HG03097 (cell line): ENCODE measurements around the gene RNF43.
A peak's percentile ranks its signal among the peaks of the same experiment; 100 is the strongest.

Experiments used
- ATAC-seq: cut with Tn5 transposase; IDR thresholded peaks from one replicate; pipeline ENCODE4 v1.9.1; 2021; ENCODE audit not compliant: unreplicated experiment, low FRiP score

Gene RNF43

GRCh38 chr17:58417300-58418092 is at the start of gene RNF43:
Gene RNF43 (minus strand): TSS chr17:58417534. CDS start chr17:58415577, 1,957 bp downstream.
- ATAC-seq, result peak; percentile 94

DNA sequence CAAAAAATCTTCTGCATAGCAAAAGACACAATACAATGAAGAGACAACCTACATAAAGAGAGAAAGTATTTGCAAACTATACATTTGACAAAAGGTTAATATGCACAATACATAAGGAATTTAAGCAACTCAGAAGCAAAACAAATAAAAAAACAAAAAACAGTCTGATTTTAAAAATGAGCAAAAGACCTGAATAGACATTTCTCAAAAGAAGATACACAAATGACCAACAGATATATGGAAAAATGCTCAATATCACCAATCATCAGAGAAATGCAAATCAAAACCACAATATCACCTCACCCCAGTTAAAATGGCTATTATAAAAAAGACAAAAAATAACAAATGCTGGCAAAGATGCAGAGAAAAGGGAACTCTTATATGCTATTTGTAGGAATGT is 38.2 kb upstream of the RNF43 start:
- no peak for ATAC-seq

DNA sequence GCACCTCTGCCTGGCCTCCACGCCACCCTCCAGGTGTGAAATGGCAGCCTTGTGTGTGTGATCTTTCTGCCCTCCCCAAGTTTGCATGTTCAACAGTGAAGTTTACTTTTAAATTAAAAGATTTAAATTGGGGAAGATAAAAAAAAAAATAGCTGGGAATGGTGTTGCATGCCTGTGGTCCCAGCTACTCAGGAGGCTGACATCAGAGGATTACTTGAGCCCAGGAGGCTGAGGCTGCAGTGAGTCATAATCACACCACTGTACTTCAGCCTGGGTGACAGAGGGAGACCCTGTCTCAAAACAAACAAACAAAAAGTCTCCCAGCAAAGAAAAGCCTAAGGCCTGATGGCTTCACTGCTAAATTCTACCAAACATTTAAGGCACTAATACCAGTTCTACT is 35.4 kb upstream of the RNF43 start:
- ATAC-seq, result no peak

GRCh38 chr17:58447039-58447975 is 30.0 kb upstream of the RNF43 start:
- ATAC-seq, result no peak

- no peak for ATAC-seq
Observed at GRCh38 chr17:58446086-58446485, 28.8 kb upstream of the RNF43 start.

DNA sequence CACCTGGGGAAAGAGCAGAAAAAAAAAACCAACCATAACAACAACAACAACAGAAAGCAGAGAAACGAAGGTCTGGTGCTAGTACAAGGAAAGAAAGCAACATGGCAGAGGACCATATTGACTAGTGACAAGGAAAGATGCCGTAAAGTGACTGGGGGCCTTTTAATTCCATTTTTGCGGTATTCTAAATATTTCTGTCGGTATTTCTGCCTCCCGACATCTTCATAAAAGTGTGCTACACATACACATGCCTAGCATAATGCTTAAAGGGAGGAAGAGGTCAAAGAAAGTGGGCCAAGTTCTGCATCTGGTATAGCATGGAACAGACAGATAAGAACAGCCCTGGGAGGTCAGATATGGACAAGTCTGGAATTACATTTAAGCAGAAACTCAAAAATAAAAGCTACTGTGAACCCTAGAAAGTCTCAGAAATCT is 19.5 kb upstream of the RNF43 start:
- no peak for ATAC-seq

DNA sequence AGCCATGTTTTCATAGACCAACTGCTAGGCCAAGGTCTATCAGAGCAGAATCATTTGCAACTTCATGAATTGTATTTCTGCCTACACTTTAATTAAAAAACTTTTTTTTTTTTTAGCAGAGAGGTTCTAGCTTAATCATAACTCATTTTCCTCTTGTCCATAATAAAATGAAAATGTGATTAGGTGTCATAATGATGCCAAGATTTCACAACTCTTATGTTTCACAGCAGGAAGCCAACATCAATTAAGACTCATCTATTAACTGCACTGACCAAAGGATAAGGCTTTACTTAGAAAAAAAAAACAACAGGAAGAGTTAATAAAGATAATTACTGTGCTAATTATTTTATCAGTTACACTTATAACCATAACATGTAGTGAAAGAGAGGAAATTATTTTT is 18.9 kb upstream of the RNF43 start:
- no peak for ATAC-seq

- ATAC-seq, result no peak
Observed at GRCh38 chr17:58432806-58433573, 15.7 kb upstream of the RNF43 start.

DNA sequence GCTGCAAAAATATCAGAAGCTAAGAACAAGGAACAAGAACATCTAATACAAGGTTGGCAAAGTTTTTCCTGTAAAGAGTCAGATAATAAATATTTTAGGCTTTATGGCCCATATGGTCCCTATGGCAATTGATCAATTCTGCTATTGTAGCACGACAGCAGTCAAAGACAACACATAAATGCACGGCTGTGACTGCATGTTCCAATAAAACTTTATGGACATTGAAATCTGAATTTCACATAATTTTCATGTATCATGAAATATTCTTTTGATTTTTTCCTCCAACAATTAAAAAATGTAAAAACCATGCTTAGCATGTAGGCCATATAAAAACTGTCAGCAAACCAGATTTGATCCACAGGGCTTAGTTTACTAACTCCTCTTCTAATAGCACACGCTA is 10.5 kb upstream of the RNF43 start:
- no peak for ATAC-seq

DNA sequence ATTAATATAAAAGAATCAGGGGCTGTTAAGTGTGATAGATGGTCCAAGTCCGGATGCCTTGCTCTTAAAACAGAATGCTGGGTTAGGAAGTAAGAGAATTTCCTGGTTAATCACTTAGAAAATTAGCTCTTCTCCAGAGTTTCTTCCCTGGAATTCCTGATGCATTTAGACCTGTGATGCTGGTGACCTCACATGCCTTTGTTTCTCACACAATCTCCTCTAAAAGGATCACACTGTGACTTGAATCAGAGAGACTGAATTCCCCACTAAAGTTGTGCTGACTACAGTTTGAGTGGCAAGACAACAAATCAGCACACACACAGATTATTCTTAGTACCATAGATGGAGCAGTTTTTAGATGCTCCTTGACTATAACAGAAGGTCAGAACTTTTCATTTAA is 4.4 kb upstream of the RNF43 start:
- ATAC-seq, result no peak

DNA sequence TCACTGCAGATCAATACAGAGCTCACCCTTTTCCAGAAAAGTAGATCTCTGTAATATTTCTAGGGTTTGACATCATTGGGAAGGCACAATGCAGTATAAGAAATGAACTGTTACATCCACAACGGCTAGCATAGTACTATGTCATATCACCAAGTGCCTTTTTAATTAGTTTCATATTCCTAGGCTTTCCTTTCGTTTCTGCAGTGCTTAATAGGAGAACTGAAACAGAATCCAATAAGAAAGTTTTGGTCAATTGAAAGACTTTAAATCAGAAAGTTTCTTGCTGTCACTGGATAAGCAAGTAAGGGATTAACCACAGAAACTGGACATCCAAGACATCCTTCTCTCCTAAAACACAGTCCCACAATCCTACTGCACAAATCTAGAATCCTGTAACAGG is 3.5 kb upstream of the RNF43 start:
- ATAC-seq, result no peak

DNA sequence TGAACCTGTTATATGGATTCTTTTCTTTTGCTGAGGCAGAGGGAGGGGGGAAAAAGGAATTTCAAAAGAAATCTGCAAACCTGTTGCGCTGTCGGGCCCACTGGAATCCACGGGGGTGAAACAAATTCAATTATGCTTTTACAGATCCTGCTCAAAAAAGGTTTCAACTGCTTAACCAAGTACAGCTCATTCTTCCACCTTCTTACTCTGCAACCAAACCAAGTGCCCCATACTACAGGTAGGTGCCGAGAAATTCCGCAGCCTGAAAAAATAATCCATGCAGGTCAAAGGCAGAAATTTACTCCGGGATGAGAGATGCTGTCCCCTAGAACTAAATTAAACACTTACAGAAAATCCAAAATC is 416 bp downstream of the RNF43 start:
- no peak for ATAC-seq

DNA sequence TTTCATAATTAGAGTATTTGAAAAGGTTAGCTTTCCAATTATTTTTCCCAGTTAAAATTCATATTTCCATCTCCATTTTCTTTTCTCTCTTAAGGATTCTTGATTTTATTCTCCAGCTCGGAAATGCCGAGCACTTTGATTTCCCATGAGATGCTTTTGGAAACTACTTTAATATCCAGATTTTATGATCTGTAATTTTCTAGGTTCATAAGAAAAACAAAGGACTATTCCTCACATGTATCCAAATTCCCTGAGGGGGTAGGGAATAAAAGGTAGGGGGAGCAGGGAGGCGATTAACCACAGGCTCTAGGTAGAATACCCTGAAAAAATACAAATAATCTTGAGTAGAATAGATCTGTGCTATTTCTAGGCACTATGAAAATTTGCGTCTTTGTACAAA is 938 bp downstream of the RNF43 start:
- no peak for ATAC-seq

DNA sequence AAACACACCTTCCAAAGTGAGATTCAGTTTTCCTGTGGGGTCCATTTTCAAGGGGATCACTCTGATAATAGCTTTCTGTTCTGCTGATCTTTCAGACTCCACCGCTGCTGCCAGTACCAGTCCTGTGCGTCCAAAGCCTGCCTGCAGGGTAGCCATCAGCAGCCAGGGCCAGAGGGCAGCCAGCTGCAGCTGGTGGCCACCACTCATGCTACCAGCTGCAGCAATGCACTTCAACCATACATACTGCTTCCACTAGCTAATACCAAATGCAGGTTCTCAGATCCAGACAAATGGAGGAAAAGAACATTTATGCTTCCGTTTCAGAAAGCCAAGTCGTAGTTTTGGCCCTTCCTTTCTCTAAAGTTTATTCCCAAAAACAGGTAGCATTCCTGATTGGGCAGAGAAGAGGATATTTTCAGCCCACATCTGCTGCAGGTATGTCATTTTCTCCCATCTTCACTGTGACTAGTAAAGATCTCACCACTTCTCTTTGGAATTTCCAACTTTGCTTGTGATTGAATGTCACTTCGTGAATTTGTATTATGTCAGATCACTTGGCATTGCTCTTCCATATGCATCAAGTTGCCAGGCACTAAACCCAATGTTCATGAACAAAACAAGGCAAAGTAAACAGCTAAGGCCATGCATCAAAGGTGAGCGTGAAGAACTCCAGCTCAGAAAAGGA is 1.8 kb downstream of the RNF43 start:
- no peak for ATAC-seq

GRCh38 chr17:58414596-58414997 is 2.7 kb downstream of the RNF43 start:
- no peak for ATAC-seq

DNA sequence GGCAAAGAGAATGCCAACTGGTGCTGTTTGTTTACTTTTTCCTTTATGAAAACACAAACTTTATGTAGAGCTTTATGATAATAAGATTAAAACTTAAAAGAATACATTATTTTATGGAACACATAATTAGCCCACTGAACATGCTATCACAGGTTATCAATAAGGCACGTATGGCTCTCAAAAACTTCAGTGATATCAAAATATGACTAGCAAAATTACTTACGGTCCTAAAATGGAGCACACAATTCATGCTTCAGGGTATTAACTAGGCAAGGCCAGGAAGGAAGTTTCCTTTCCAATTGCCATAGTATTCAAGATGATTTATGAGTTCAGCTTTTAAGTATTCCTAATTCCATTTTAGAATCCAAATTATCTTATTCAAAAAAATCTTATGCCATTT is 3.6 kb downstream of the RNF43 start:
- ATAC-seq, result no peak

DNA sequence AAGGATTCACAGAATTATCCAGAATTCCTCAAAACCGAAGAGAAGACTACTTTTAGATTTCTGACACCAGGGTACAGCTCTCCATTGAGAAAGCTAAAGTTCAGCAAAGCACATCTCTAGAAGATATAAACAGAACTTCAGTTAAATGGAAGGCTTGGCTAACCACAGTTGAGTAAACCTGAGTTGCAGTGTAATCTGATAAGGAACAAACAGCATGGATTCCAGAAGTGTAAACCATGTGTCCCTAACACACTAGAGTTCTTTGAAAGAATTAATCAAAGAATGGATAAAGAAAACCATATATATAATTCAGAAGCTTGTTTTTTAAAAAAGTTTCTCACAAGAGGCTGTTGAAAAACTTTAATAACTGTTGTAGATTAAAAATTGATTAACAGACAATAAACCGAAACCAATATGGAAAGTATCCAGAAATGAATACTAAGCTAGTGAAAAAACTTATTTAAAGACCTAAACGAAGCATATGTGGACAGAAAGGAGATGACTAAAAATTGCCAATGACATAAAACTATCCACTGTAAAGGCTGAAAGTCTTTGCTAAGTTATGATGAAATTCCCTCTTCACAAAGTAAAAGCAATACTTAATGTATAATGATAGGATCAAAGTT is 4.3 kb downstream of the RNF43 start:
- no peak for ATAC-seq

GRCh38 chr17:58412064-58412703 is 5.2 kb downstream of the RNF43 start:
- ATAC-seq, result no peak

GRCh38 chr17:58411408-58411894 is 5.9 kb downstream of the RNF43 start:
- no peak for ATAC-seq
